NCI-H2196 (cell line): ENCODE results near the gene CALCOCO1.

Experiments used
- DNase-seq: peaks from one replicate; lab custom pipeline; 2025; ENCODE audit not compliant: unreplicated experiment; lab: John Stamatoyannopoulos, UW

The CALCOCO1 gene

DNA sequence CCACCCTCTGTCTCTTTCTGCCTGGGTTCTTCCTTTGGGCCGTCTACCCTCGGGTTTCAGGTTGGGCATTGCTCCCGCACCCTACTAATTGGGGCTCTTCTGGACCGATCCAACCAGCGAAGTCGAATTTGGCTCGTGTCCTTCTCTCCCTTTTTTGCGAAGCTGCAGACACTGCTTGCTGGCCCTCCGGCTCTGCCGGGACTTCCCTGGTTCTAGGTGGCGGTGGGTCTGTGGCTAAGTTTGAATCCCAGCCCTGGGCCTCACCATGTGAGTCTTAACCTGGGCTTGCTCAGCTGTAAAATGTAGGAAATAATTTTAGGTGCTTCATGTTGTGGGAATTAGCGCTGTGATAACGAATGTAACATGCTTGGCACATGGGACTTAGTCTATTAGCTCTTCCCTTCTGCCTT, 24.9 kb upstream of the CALCOCO1 start:
- DNase-seq, result no peak

DNA sequence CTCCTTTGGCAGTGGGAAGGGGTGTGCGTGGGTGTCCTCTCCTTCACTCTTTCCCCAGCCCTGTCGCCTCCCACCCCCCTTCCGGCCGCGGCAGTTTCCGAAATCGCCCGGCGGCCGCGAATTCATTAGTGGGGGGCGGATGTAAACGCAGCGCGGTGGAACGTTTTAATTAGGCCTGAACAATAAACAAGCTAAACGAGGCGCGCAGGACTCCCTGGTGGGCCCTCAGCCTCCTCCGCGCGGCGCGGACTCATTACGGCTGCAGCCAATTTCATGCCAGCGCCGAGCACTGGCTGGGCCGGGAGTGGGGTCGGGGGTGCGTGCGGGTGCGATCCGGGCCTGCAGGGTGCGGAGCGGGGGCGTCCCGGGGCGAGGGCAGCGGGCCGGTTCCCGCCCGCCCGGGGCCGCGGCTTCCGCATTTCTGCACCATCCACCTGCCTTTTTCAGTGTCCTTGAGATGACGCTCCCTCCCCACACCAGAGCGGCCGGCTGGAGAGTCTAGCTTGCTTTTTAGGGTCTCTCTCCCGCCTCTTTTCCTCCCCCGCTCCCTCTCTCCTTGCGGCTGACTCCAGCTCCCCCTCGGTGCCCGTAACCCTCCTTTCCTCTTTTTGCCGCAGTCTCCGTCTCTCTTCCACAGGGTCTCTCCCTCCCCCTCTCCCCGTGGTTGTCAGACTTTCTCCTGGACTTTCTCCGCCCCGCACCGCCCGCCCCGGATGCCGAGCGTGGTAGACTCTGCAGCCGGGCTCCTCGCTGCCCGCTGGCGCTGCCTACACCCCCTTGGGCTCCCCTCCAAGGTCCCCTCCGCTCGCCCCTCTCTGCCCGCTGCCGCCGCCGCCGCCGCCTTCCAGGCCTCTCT, 24.3 kb upstream of the CALCOCO1 start, which contains the start of gene CISTR:
Gene CISTR (minus strand): TSS at position 644 of the 856 bp plus-strand sequence.
- no peak for DNase-seq

DNA sequence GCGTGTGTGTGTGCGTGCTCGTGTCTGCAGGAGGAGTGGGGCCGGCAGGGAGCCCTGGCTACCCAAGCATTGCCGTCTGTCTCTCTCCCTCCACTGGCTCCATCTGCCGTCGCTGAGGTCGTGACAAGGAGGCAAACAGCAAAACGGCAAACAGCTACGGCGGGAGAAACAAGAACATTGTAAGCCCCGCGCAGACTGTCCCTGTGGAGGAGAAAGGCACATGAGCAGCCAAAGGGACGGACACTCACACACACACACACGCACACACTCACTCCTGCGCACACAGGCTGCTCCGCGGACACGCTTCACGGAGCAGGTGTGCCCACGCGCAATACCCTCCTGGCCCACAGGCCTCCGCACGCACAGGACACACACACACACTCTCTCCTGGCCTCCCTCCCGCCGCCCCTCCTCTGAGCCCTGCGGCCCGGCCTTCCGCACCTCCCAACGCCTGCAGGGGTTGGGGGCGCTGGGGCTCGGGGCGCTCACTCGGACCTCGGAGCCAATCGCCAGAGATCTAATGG, 23.6 kb upstream of the CALCOCO1 start:
- DNase-seq, result no peak

DNA sequence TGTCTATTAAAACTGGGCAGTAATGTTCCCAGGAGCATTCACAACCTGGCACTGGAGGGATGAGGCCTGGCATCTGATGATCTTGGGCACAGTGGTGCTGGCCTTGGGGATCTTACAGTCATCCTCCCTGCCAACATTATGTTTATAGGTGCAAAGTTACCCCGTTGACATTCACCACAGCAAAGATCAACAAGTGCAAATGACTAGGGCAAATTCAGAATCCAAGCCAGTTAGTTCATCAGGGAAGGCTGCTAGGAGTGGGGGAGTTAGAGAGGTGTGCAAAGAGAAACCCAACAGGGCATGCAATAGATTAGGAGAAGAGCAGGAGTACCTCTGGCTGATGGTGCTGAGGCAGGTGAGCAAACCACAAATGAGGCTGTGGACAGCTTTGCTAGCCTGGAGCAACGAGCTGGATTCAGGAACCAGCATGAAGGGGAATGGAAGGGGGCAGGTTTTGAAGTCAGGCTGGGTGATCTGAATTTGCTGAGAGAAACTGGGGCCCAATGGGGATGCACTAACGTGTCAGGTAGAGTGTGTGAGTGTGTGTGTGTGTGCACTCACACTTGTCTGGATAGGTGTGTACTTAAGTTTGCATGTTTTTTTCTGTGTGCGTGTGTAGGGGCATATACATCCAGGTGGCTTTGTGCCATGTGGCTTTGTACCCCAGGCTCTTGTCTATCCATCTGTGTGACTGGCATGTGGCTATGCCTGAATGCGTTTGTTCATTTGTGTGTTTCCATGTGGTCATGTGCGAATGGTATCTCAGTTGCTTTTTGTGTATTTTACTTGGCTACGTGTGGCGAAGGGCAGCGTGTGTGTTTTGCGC, 22.9 kb upstream of the CALCOCO1 start:
- no peak for DNase-seq

DNA sequence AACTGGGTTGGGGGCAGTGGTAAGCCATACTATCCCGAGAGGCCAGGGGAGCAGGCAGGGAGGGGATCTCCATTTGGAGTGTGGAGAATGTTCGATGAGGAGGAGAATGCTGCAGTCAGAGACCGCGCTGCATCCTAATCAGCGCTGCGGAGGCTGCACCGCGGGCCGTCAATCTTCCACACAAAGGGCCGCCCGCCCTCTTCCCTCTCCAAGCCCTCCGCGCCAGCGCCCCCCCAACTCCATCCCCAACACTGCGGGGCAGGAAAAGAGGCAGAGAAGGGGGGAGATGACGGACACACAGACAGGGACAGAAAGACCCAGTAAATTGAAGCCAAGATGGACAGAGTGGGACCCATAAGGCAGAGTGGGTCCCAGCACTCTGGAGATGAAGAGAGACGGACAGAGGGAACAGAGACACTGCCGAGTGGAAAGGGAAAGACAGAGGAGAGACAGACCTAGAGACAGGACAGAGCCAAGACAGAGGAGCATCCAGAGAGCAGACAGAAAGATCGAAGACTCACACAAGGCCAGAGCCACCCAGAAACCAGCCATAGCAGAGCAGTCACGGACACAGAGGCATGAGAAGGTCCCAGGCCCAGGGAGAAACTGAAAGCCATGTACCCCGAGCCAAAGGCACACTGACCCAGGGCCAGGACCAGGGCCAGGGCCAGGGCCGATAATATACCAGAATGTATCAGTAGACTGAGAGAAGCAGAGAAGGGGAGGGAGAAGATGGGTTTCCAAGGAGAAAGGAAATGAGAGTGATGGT, 21.0 kb upstream of the CALCOCO1 start:
- no peak for DNase-seq

DNA sequence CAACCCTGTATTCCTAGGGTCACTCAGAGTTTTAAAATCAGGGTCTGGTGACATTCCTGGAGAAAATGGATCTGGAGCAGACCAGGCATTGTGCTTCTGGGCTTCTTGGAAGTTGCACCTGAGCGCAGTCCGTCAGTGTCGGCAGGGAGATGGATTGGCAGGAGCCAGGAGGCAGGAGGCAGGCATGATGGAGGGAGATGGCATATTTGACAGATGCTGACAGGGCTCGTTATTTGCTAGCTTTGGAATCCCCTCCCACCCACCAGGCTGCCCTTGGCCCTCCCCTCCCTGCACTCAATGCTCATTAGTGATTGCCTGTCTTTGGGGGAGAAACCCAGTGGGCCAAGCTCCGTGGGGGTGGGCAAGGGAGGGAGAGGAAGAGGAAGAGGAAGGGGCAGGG, 19.8 kb upstream of the CALCOCO1 start:
- DNase-seq, result no peak

DNA sequence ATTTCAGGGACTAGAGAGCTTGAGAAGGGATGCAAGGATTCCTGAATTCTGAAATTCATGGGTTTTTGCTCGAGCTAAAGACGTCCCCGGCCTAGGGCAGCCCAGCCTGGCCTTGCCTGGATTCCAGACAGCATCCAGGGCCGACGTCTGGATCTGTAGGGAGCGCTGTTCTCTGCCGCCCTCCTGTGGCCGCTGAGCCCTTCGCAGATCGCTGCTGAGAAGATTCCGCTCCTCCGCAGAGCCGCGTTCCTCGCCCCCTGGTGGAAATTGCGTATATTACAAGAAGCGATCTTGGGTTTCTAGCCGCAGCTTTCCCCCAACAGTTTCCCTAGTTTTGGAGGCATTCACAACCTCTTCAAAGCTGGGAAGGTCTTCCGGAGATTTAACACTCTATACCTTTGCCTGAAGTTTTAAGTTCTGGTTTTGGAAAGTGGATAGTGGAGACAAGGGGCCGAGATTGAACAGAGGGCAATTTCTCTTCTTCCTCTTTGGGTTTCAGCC, 19.4 kb upstream of the CALCOCO1 start:
- peak; percentile 92 for DNase-seq

DNA sequence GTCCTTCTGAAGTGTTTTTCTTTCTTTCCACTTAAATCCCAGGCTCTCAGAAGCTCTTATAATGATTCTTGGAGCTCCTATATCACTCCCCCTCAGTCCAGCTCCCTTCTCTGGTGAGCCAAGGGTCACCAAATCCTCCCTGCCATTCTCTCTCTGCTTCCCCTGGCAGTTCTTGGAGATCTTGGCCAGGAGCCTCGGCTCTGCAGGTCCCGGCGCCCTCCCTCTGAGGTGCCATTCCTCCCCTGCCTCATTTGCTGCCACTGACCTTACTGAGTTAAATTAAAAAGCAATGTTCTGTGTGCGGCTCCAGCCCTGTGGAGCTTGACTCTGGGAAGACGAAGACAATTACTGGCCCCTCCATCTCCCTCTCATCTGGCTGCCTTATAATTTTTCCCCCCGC, 17.5 kb upstream of the CALCOCO1 start:
- DNase-seq, result no peak

DNA sequence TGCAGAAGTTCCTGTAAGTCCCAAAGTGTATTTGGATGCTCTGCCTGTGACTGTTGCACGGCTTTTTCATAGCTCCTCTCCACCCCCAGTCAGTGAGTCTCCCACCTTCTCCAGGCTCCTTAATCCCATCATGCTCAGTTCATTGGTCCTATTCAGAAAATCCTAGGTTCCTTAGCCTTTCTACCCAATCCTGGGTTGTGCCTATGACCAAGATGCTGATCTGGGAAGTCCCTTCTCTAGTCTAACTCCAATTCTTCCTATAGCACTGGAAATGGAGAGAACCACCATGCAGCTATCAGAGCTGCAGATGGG, 16.8 kb upstream of the CALCOCO1 start:
- no peak for DNase-seq

DNA sequence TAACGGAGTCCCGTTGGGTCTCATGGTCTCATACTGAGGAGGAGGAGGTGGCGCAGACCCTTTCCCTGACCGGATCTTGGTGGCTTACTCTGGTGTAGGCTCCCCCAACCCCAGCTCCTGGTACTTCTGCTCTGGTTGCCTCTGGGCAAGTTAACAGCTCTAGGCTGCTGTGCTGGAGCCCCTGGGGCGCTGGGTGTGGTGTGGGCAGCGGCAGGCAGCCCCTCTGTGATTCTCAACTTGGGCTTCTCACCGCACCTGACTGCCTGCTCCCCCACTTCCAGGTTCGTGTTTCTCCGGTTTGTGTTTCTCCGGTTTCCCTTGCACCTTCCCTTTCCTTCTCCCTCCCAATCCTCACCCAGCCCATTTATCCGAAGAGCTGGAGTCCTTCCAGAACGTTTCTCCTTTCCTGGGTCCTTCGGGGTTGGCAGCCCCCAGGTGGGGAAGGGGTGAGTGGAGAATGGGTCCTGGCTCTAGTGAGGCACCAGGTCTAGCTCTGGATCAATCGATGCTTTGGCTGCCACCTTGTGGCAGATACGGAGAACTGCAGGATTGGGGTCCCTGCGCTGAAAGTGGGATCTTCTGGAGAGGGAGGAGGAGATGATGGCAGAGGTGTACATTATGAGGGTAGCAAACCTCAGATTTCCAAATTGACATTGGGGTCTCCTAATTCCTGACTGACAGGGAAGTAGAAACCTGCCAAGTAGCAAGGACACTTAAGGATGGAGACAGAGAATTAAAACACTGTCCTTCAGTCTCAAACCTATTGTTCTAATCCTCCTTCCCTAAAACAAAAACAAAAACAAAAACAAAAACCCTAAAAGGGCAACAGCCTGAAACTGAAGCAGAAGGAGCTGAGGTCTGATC, 16.2 kb upstream of the CALCOCO1 start:
- peak; percentile 77 for DNase-seq

DNA sequence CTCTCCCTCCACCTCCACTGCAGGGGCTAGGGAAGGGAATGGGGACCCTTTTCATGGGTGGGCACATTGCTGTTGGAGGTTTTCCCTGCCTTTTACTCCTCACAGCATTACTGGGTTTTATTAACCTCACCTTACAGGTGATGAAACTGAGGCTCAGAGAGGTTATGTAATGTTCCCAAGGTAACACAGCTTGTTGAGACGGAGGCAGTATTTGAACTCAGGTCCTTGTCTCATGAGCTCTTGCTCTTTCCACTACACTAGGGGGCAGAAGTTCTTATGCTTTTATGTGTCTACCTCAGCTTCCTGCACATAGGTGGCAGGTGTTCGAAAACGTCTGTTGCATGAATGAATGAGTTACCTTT, 12.9 kb upstream of the CALCOCO1 start:
- no peak for DNase-seq

DNA sequence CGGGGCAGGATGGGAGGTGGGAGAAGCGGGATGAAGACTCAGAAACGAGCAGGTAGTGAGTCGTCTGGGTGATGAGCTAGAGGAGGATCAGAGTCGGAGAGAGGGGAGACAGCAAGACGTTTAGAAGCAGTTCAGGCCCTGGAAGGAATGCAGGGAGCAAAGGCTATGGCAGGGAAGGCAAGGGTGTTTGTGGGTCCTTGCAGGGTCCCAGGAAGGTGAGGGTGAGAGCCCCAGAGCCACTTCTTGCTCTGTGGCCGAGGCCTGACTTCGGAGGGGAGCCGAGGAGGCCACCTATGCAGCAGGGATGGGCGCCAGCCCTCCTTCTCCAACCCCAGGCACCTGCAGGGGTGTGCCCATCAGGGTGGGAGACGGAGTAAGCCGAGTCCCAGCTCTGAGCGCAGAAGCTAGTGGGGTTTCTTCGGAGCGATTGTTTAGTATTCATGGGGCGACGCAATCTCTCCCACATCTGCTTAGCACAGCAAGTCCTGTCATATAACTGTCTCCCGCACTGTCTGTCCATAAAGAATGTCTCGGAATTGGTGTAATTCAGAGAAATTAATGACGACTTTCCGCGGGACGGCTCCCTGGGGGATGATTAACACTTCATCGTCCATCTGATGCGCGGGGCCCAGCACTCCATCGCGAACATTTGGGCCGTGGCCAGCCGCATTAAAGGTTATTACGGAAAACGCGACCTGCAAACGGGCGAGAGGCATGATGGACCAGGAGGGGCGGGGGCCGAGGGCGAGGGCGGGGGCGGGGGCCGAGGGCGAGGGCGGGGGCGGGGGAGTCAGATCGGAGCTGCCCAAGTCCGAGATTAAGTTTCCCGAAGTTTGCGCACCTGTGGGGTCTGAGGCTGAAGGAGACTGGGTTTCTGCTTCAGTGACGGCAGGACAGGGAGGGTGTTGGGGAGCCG, 12.2 kb upstream of the CALCOCO1 start:
- DNase-seq, result no peak

DNA sequence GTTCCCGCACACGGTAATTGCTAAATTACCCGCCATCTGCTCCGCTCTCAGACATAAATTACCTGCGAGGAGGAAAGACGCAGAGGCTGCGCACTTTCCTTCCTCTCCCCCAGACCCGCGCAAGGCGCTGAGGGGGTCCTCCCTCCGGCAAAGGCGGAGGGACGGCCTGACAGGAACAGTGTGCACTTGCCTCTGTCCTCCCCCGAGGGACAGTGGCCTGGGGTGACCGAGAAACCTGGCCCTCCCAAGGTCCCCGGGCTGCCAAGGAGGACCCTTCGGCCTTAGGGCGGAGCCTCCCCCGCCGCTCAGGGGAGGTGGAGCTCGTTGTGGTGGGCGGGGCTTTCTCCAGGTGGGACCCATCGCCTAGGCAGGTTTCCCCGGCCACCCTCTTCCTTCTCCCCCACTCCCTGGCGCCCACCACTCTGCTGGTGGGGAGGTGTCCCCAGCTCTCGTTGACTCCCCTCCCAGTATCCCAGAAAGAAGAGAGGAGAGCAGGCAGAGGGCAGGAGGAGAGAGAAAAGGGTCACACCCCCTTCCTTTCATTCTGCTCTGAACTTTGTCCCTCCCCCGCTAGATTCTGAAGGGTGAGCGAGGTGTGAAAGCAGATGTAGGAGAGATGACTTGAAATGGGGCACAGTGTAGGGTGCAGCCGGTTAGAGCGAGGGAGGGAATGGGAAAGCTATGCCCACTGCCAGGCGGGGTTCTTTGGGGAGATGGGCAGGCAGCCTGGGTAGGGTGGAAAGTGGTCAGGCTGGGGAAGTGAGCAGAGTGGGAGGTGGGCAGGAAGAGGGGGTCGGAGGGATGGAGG, 11.4 kb upstream of the CALCOCO1 start:
- DNase-seq, result no peak

DNA sequence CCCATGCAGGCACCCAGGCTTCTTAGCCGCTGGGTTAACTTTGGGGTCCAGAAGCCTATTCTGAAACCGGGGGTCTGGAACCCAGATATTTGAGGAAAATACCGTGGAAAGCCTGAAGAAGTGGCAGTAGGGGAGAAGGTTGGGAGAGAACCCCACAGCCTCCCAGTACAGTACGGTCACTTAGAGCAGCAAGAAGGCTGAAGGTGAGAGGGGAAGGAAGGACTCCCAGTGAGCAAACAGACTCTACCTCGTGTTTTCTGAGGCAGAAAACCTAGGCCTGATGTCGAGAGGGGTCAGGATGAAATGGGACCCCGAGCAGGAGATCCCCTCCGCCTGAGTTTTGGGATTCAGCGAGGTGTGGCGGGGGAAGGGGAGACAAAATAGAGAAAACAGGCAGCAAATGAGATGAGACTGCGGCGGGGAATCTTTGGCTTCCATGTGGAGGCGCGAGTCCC, 10.7 kb upstream of the CALCOCO1 start:
- no peak for DNase-seq

DNA sequence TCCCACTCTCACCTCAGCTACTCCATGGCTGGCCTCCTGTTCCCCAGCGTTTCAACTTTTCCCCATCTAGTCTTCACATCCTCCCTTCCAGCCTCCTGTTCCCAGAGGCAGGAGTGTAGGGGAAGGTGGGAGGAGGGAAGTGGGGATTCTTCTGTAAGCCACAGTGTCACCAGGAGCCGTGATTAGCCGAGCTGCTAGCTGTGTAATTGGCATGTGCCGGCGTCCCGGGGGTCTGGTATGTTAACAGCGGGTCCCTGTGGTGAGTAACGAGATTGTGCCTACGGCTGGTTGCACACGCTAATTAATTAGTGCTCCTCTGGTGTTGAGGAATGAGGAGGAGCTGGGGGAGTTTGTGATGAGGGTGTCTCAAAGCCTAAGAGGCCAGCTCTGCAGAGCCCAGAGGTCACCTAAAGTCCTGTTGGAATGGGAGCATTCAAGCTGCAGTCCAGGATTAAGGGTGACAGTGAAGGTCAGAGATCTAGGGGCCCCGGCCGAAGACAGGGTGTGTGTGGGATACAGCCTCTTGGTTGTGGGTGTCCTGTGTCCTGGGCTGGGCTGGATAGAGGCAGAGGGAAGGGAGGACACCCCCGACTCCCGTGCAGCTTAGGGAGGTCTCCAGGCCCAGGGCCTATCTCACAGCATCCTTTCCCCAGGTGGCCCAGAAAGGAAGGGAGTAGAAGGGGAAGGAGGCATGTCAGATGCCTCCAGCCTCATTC, 10.0 kb upstream of the CALCOCO1 start:
- no peak for DNase-seq

DNA sequence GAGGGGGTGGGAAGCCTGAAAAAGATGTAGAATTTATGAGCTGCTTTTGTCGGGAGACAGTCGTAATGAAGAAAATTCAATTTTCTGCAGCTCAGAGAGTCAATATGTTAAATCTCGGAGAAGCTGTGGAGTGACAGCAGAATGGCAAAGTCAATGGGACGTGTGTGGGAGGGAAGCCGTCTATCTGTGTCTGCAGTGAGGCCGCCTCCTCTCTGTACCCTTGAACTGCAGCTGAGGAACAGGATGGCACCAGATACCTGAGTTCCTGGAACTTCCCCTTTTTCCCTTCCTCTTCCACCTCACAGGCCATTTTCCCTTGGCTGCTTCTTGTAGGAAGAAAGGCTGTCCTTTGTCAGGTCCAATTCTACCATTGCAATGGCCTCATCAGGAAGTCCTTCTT, 9.3 kb upstream of the CALCOCO1 start:
- no peak for DNase-seq

DNA sequence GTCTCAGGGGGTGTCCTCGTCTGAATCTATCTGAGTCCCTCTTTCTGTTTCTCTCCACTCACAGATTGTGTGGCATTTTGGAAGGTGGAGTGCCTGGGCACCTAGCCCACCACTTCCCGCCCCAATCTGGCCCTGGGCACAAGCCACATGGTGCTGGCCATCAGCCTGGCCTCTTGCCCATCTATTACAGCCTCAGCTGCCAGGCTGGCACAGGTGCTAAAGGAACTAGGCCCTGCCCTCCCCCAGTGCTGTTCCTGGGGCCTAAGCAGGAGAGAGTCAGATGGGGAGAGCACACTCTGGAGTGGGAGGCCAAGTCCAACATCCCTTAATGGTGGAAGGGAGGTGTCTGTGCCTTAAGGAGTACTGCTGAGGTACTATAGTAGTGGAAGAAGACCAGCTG, 8.3 kb upstream of the CALCOCO1 start:
- peak; percentile 70 for DNase-seq

DNA sequence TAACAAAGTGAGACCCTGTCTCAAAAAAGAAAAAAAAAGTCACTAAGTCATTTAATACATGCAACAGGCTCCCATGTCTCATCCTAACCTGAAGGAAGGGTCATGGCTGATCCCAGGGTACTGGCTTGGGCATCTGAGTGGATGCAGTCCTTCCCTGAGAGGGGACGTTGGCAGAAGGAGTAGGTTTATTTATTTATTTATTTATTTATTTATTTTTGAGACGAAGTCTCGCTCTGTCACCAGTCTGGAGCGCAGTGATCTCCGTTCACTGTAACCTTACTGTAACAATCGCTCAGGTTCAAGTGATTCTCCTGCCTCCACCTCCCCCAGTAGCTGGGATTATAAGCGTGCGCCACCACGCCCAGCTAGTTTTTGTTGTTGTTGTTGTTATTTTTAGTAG, 7.2 kb upstream of the CALCOCO1 start:
- DNase-seq, result no peak
